ENCODE measurements around the gene PDGFRB.

DNA sequence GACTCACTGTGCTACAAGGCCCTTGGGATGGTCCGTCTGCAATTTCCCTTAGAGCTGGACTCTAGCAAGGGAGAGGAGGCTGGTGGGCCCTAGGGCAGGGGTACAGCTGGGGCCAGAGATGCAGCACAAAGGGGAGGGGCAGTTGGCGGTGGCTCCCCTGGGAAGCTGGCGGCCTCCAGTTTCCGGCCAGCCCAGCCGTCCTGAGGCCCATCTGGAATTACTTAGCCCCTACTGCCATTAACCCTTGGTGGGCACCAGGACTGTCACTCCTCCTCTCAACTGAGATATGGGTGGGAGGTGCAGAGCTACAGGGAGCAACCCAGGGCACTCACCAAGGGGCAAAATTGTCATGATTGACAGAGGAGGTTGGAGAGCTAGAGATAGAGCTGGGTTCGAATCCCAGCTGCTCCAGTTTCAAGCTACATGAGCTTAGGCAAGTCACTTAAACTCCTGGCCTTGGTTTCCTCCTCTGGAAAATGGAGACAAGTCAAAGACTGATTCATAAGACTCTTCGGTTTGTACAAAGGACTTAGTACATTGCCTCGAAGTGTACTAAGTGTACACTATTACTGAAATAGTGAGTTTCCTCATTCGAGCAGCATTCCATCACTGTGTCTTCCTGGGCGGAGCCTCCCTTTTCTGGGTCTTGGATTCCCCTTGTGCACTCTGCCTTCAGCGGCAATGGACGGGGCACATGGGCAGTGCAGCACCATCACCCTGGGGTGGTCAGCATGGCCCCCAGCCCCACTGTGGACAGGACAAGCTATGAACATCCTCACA is 2.7 kb upstream of the PDGFRB start:
- TF ChIP-seq, protein P1, sequence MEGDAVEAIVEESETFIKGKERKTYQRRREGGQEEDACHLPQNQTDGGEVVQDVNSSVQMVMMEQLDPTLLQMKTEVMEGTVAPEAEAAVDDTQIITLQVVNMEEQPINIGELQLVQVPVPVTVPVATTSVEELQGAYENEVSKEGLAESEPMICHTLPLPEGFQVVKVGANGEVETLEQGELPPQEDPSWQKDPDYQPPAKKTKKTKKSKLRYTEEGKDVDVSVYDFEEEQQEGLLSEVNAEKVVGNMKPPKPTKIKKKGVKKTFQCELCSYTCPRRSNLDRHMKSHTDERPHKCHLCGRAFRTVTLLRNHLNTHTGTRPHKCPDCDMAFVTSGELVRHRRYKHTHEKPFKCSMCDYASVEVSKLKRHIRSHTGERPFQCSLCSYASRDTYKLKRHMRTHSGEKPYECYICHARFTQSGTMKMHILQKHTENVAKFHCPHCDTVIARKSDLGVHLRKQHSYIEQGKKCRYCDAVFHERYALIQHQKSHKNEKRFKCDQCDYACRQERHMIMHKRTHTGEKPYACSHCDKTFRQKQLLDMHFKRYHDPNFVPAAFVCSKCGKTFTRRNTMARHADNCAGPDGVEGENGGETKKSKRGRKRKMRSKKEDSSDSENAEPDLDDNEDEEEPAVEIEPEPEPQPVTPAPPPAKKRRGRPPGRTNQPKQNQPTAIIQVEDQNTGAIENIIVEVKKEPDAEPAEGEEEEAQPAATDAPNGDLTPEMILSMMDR (IDR thresholded peaks at IDR 0.05; ENCODE audit: low read depth, low read length), result no peak
- no peak for TF ChIP-seq EZH2phosphoT487 (IDR thresholded peaks at IDR 0.05; ENCODE audit: low read depth)
